ENCODE data around the gene SCAMP2. TPM values are rescaled to one million over a fixed set of nuclear protein-coding genes. Genes with fewer than 3 reads are reported as not detected.

SCAMP2 gene
- total RNA-seq, 1 experiment from 2014 or later: 50.2 TPM

DNA sequence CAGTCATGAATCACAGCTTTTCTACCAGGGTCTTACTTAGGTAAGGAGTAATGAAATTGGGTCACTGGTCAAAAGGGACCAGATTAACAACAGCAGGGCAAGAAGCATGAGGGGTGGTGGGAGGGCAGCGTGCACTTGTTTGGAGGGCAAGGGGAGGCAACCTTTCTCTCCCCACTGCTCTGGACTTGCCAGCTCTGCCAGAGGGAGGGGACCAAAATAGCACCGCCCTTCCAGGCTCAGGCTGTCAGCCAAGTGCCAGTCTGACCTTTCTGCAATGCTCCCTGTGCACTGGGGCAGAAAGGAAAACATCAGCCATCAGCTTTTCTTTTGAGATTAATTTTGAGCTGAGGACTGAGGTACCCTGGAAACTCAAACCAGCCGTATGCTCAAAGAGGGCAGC is 25.7 kb downstream of the SCAMP2 start:
- no peak overlapping the region for H3K4ac ChIP-seq (ENCODE audit: low read depth, low read length)
- H3T11ph ChIP-seq (ENCODE audit: low read length): no peak overlapping the region
- WGBS (ENCODE audit: extremely low coverage, insufficient read length, low lambda C conversion rate): no CpG with 5 or more reads among the region's 3 CpGs
- no peaks in the 10 kb centered on the region for H3K79me2 ChIP-seq (ENCODE audit: insufficient read depth, low read length)
- no peaks in the 10 kb centered on the region for H3K27me3 ChIP-seq (ENCODE audit: insufficient read depth, low read length)
- H3K56ac ChIP-seq (ENCODE audit: insufficient read length, low read depth, low read length): no peak overlapping the region
- H2BK5ac ChIP-seq (ENCODE audit: insufficient read length, low read length): no peak overlapping the region
- H4K5ac ChIP-seq (ENCODE audit: insufficient read length, low read depth, low read length): no peak overlapping the region
- H3K23me2 ChIP-seq (ENCODE audit: insufficient read length, low read depth, low read length, poor library complexity, severe bottlenecking): peaks cover 6% of the 10 kb centered on the region
- Mint-ChIP-seq H3K36me3 (ENCODE audit: insufficient read depth in 1 of 3, low read depth in 3 of 3) (peaks cover 11 to 60% (median 44%) of the 10 kb centered on the region in 3 experiments), H3K27ac (no peak overlapping the region), H3K9me3 (no peaks in the 10 kb centered on the region), H3K27me3 (ENCODE audit: low read depth) (no peaks in the 10 kb centered on the region), H3K4me3 (no peak overlapping the region), H3K4me1 (peaks cover 7 to 14% of the 10 kb centered on the region in 2 experiments)
- H3K14ac ChIP-seq (ENCODE audit: insufficient read depth, low read length): no peak overlapping the region
- no peak overlapping the region for H2AK5ac ChIP-seq (ENCODE audit: insufficient read length, low read length)
- no peak overlapping the region for H3K23ac ChIP-seq (ENCODE audit: insufficient read length, low read depth, low read length)
- no peaks in the 10 kb centered on the region for H3K9me3 ChIP-seq (ENCODE audit: control insufficient read depth, low read depth, low read length)
- H4K8ac ChIP-seq (replicated peaks; ENCODE audit: insufficient read length, low read depth, low read length): no peak overlapping the region
- H3K4me2 ChIP-seq (ENCODE audit: insufficient read depth, insufficient read length, low read length): no peak overlapping the region
- TF ChIP-seq, protein P1, sequence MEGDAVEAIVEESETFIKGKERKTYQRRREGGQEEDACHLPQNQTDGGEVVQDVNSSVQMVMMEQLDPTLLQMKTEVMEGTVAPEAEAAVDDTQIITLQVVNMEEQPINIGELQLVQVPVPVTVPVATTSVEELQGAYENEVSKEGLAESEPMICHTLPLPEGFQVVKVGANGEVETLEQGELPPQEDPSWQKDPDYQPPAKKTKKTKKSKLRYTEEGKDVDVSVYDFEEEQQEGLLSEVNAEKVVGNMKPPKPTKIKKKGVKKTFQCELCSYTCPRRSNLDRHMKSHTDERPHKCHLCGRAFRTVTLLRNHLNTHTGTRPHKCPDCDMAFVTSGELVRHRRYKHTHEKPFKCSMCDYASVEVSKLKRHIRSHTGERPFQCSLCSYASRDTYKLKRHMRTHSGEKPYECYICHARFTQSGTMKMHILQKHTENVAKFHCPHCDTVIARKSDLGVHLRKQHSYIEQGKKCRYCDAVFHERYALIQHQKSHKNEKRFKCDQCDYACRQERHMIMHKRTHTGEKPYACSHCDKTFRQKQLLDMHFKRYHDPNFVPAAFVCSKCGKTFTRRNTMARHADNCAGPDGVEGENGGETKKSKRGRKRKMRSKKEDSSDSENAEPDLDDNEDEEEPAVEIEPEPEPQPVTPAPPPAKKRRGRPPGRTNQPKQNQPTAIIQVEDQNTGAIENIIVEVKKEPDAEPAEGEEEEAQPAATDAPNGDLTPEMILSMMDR (conservative IDR thresholded peaks at IDR 0.05): no peak
- no peak overlapping the region for H2BK15ac ChIP-seq (ENCODE audit: low read depth, low read length)
- no peak overlapping the region for H2BK120ac ChIP-seq (ENCODE audit: low read depth, low read length, poor library complexity, severe bottlenecking)
- H2AFZ ChIP-seq (ENCODE audit: low read length): no peak overlapping the region
- no peaks in the 10 kb centered on the region for H4K20me1 ChIP-seq (ENCODE audit: control insufficient read depth, insufficient read depth, insufficient read length)
- H2BK20ac ChIP-seq (ENCODE audit: low read depth, low read length, poor library complexity, severe bottlenecking): no peak overlapping the region
- H3K18ac ChIP-seq (ENCODE audit: insufficient read length, low read depth, low read length): no peak overlapping the region
- no peak overlapping the region for H3K27ac ChIP-seq (ENCODE audit: insufficient read length, low read depth, low read length)
- H2BK12ac ChIP-seq (ENCODE audit: insufficient read length, low read depth, low read length): no peak overlapping the region
- no peak overlapping the region for H3K9ac ChIP-seq (ENCODE audit: extremely low read depth, insufficient read length, low read length)
- no peaks in the 10 kb centered on the region for H3K79me1 ChIP-seq (ENCODE audit: insufficient read depth, low read depth, low read length, poor library complexity, severe bottlenecking)
- no peak overlapping the region for H4K91ac ChIP-seq (ENCODE audit: insufficient read length, low read depth, low read length)
- no peaks in the 10 kb centered on the region; the same call in 1 of the 2 replicates for H3K4me1 ChIP-seq (ENCODE audit: insufficient read depth, low read length)
- DNase-seq: no peak
